ENCODE measurements around the gene ZBTB32.

The ZBTB32 gene

GRCh38 chr19:35695895-35696422 is 8.4 kb upstream of the ZBTB32 start:
- DNase-seq (ENCODE audit: low read depth, low spot score), result no peak

GRCh38 chr19:35696835-35697234 is 7.5 kb upstream of the ZBTB32 start:
- DNase-seq (ENCODE audit: low read depth, low spot score), result no peak

GRCh38 chr19:35702223-35703012 is 1.9 kb upstream of the ZBTB32 start:
- peak; percentile 98 for DNase-seq (ENCODE audit: low read depth, low spot score)

- no peak for DNase-seq (ENCODE audit: low read depth, low spot score)
Measured at GRCh38 chr19:35703343-35703742, 1.0 kb upstream of the ZBTB32 start.

- DNase-seq (ENCODE audit: low read depth, low spot score), result no peak
Measured at GRCh38 chr19:35708391-35708790, 4.0 kb downstream of the ZBTB32 start.

- no peak for DNase-seq (ENCODE audit: low read depth, low spot score)
Measured at GRCh38 chr19:35710784-35711723, 6.7 kb downstream of the ZBTB32 start.

- no peak for DNase-seq (ENCODE audit: low read depth, low spot score)
Measured at GRCh38 chr19:35712567-35713505, 8.5 kb downstream of the ZBTB32 start.

- DNase-seq (ENCODE audit: low read depth, low spot score), result no peak
Measured at GRCh38 chr19:35713506-35713850, 9.1 kb downstream of the ZBTB32 start.

- no peak for DNase-seq (ENCODE audit: low read depth, low spot score)
Measured at GRCh38 chr19:35713904-35714495, 9.6 kb downstream of the ZBTB32 start.

- DNase-seq (ENCODE audit: low read depth, low spot score), result peak; percentile 43
Measured at GRCh38 chr19:35714601-35715354, 10.4 kb downstream of the ZBTB32 start.

GRCh38 chr19:35715355-35715809 is 11.0 kb downstream of the ZBTB32 start:
- DNase-seq (ENCODE audit: low read depth, low spot score), result no peak

- no peak for DNase-seq (ENCODE audit: low read depth, low spot score)
Measured at GRCh38 chr19:35715981-35716800, 11.8 kb downstream of the ZBTB32 start.

- DNase-seq (ENCODE audit: low read depth, low spot score), result peak; percentile 98
Measured at GRCh38 chr19:35716801-35717664, 12.7 kb downstream of the ZBTB32 start.

- DNase-seq (ENCODE audit: low read depth, low spot score), result no peak
Measured at GRCh38 chr19:35717665-35718344, 13.4 kb downstream of the ZBTB32 start, which contains the start of gene KMT2B. Gene KMT2B (plus strand): TSS chr19:35718003. CDS start chr19:35718019, 16 bp downstream.

GRCh38 chr19:35718345-35719041 is 14.1 kb downstream of the ZBTB32 start:
- peak; percentile 19 for DNase-seq (ENCODE audit: low read depth, low spot score)

- no peak for DNase-seq (ENCODE audit: low read depth, low spot score)
Measured at GRCh38 chr19:35719402-35720162, 15.2 kb downstream of the ZBTB32 start.
